Measurements from ENCODE around the gene PAK2. TPM values are rescaled to one million over a fixed set of nuclear protein-coding genes. Genes with fewer than 3 reads are reported as not detected.

PAK2 gene
- total and polyA plus RNA-seq, 9 of the 15 experiments (the other 6 are each of a cell fraction or from before 2014, with no cell fraction given) = 13.2 to 72.4 (median 35.7) TPM

DNA sequence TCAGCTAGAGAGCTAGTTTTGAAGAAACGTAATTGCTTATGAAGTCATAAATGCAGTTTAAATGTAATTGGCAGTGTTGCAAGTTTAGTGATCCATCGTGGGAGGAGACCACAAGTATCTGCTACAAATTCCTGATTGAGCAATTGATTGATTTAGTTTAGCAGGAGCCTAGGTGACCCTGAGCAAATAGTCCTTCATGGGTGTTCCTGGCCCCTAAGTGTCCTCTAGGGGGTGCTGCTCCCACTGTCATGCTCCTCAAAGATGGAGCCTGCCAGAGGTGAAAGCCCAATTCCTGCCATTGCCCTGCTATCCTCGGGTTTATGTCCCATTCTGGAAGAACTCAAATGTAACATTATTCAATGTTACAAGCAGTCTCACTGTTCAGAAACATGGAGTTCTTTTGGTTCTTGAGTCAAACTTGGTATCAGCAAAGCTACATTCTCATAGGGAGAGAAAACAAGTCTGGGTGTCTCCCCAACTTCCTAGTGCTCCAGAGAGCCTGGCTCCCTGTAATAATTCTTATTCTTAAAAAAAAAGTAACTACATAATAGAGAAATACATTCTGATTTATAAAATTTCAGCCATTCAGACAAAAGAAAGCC is 98.3 kb downstream of the PAK2 start (continued):
- peak; percentile 56 for TF ChIP-seq SMC3 (conservative IDR thresholded peaks at IDR 0.05; ENCODE audit: insufficient read depth, low read depth, low read length)
- TF ChIP-seq ZNF316 (IDR thresholded peaks at IDR 0.05) = no peak
- peak; percentile 97 for TF ChIP-seq ZNF764 (CRISPR knock-in tag; IDR thresholded peaks at IDR 0.05; ENCODE audit: low read depth)
- no peak for TF ChIP-seq RBM34 (IDR thresholded peaks at IDR 0.05; ENCODE audit: borderline replicate concordance, insufficient read depth, low read length)
- TF ChIP-seq DEAF1 (CRISPR knock-in tag; IDR thresholded peaks at IDR 0.05) = peak; percentile 64
- no peak for TF ChIP-seq FOXK2 (conservative IDR thresholded peaks at IDR 0.05 in 1 of 2, IDR thresholded peaks at IDR 0.05 in 1 of 2; ENCODE audit: low read depth in 2 of 2)
- no peak for TF ChIP-seq ZFP36 (IDR thresholded peaks at IDR 0.05; ENCODE audit: low read depth, low read length, partially characterized antibody)
- TF ChIP-seq ZNF717 (CRISPR knock-in tag; IDR thresholded peaks at IDR 0.05) = no peak
- no peak for TF ChIP-seq ZSCAN32 (CRISPR knock-in tag; IDR thresholded peaks at IDR 0.05)
- no peak for TF ChIP-seq MTF1 (CRISPR knock-in tag; IDR thresholded peaks at IDR 0.05; ENCODE audit: borderline replicate concordance)
- no peak for TF ChIP-seq ZBTB2 (IDR thresholded peaks at IDR 0.05)
- TF ChIP-seq CHD1 (IDR thresholded peaks at IDR 0.05; ENCODE audit: low read length) = no peak
- TF ChIP-seq ZFP30 (CRISPR knock-in tag; IDR thresholded peaks at IDR 0.05; ENCODE audit: borderline replicate concordance) = no peak
- TF ChIP-seq BRD9 (IDR thresholded peaks at IDR 0.05; ENCODE audit: low read depth, partially characterized antibody) = no peak
- no peak for TF ChIP-seq GMEB1 (CRISPR knock-in tag; IDR thresholded peaks at IDR 0.05)
- TF ChIP-seq RBM17 (IDR thresholded peaks at IDR 0.05; ENCODE audit: borderline replicate concordance, low read depth, low read length) = no peak
- TF ChIP-seq RAD51 (IDR thresholded peaks at IDR 0.05; ENCODE audit: borderline replicate concordance, low read depth) = no peak
- no peak for TF ChIP-seq POU5F1 (IDR thresholded peaks at IDR 0.05; ENCODE audit: borderline replicate concordance, low read depth, low read length, partially characterized antibody)
- no peak for TF ChIP-seq ZNF124 (CRISPR knock-in tag; IDR thresholded peaks at IDR 0.05)
- no peak for TF ChIP-seq TCF7L2 (IDR thresholded peaks at IDR 0.05; ENCODE audit: low read depth, low read length)
- TF ChIP-seq HDAC6 (IDR thresholded peaks at IDR 0.05; ENCODE audit: low read depth, low read length) = no peak
- no peak for TF ChIP-seq ZNF740 (CRISPR knock-in tag; IDR thresholded peaks at IDR 0.05)
- TF ChIP-seq ZNF740 (tag; IDR thresholded peaks at IDR 0.05) = no peak
- no peak for TF ChIP-seq FUS (optimal IDR thresholded peaks at IDR 0.05; ENCODE audit: low read depth, low read length)
- no peak for TF ChIP-seq ZNF583 (CRISPR knock-in tag; IDR thresholded peaks at IDR 0.05)
